Ecto neural progenitor cell (in vitro differentiated cells): ENCODE results near the gene CSPG4.
"Not testable (repeated sequence)": the region's sequence is repeated elsewhere in the genome, so short reads cannot be mapped to it uniquely, and the experiment has no call there.

Experiments used
- DNase-seq: peaks from one replicate; pipeline ENCODE4 v3.0.0-alpha.2; 2018; ENCODE audit warnings: low spot score

The CSPG4 gene

DNA sequence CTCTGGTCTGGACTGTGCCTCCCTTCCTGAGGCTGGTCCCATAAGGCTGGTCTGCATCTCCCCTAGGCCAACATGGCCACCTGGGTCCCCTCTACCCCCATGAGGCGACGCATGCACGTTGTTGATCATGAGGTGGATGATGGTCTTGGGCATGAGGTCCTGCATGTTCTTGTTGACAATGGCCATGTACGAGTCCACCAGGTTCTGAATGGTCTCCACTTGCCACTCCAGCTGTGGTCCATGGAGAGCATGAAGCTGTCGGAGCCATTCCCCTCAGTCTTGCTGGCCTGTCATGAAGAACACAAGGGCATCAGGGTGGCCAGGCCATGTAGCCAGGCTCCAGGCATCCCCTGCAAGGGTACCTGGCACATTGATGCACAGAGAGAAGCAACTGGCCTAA lies 27.1 kb upstream of the CSPG4 start:
- DNase-seq = no peak

DNA sequence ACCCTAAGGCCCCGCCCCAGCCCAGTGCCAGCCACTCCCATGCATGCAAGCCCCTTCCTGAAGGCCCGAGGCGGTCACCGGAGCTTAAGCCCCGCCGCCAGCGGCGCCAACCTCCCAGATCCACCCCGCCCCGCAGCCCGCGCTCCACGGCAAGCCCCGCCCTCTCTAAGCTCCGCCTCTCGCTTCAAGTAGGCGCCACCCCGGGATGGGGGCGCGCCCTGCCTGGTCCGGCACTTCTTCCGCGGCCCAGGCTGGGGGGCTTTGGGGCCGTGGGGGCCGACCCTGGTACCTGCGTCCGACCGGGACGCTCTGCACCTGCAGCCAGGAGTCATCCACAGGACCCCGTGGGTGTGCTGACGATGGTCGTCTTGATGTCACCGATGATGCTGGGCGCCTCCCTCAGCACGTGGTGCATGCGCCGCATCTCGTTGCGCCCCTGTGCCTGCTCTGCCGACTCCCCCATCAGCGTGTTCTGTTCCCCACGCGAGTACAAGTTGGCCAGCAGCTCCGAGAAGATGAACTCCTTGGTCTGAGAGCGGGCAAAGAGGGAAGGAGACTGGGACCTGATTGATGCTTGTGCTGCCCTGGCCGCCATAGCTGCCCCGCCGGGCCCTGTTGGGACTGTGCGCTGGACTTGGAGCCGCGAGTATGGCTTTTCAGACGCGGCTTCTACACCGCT lies 26.1 kb upstream of the CSPG4 start:
- DNase-seq = peak; percentile 98

DNA sequence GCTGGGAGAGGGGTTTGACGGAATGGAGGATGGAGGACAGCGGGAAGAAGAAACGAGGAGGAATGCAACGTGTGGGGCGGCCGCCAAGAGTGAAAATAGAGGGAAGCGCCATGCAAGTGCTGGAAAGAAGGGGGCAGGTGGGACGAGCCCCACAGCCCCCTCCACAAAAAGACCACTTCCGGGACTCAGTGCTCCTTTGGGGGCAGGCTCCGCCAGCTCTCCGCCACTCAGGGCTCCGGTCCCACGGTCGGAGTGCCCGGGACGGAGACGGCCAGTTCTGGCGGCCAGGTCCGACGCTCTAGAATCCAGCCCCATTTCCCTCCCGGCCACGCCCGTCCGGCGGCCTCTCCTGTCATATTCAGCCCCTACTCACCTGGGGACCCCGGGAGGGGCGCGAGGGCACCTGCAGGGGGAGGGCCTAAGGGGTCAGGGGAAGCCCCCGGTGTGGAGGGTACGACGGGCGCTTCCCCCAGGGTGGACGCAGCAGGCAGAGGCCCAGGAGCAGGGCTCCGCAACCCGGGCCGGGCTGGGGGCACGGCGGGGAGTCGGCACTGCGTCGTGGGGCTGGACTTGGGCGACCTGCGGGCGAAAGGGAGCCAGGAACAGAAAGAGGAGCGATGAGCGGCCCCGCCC lies 25.5 kb upstream of the CSPG4 start:
- DNase-seq = no peak

DNA sequence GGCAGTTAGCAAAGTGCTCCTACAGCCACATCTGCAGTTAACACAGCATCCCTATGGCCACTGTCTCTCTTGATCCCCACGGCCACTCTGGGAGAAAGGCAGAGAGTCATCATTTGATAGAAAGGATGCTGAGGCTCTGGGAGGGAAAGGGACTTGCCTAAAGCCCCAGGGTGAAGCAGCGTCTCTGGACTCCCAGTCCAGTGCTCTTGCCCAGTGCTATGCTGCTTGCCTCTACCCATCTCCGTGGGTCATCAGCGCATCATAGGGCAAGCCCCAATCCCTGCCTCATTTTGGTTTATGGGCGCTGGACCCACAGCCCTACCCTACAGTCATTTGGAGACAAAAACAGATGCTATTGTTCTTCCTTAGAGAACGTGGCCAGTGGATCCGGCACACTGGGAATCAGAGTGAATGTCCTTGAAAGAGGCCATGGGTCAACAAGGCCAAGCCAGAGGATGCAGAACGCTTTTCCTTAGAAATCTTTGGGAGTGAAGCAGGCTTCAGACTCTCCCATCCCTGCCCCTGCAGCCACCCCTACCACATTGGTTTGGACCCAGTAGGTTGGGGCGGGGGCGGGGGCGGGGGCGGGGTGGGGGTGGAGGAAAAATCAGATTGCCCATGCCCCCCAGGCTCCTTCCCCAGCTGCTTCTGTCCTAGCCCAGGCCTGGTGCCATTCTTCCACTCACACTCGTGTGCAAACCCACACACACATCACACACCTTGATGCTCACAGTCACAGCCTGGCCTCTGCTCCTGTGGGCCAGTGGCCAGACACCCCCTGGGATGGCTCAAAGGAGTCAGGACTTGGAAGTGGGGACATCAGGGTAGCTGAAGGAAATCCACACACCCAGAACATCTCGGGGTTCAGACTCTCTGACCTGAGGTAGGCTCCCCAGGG lies 24.7 kb upstream of the CSPG4 start:
- not testable (repeated sequence) for DNase-seq

DNA sequence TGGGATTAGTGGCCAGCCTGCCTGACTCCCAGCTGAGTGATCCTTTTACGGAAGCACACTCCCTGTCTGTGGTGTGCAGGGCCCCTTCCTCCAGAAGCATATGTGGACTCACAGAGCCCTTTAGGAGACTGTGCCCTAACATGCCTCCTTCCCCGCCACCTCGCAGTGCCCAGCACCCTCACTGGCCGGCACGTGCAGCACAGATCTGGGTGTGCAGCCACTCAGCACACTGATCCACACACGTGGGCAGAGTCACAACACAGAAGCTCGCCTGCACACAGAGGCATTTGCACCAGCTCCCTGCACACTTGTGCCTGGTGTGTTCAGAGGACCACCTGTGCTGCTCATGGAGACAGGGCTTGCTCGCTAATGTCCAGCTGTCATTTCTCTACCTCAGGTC lies 23.6 kb upstream of the CSPG4 start:
- DNase-seq = no peak

DNA sequence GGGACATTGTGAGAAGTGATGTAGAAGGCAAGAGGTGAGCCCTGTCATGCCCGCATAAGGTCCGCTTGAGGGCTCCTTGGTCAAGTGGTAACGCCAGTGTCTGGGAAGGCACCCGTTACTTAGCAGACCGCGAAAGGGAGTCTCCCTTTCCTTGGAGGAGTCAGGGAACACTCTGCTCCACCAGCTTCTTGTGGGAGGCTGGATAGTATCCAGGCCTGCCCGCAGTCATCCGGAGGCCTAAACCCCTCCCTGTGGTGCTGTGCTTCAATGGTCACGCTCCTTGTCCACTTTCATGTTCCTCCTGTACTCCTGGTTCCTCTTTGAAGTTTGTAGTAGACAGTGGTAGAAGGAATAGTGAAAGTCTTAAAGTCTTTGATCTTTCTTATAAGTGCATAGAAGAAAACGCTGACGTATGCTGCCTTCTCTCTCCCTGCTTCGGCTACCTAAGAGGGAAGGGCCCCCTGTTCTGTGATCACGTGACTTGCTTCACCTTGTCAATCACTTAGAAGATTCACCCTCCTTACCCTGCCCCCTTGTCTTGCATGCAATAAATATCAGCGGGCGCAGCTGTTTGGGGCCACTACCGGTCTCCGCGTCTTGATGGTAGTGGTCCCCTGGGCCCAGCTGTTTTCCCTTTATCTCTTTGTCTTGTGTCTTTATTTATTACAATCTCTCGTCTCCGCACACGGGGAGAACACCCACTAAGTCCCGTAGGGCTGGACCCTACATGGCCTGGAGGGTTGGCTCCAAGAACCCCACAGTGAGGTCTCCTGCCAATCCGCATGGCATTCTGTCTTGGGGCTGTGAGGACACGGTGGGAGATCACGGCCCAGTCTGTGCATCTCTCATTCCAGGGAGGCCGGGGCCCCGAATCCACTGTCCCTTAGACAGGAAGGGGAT lies 22.5 kb upstream of the CSPG4 start:
- not testable (repeated sequence) for DNase-seq

DNA sequence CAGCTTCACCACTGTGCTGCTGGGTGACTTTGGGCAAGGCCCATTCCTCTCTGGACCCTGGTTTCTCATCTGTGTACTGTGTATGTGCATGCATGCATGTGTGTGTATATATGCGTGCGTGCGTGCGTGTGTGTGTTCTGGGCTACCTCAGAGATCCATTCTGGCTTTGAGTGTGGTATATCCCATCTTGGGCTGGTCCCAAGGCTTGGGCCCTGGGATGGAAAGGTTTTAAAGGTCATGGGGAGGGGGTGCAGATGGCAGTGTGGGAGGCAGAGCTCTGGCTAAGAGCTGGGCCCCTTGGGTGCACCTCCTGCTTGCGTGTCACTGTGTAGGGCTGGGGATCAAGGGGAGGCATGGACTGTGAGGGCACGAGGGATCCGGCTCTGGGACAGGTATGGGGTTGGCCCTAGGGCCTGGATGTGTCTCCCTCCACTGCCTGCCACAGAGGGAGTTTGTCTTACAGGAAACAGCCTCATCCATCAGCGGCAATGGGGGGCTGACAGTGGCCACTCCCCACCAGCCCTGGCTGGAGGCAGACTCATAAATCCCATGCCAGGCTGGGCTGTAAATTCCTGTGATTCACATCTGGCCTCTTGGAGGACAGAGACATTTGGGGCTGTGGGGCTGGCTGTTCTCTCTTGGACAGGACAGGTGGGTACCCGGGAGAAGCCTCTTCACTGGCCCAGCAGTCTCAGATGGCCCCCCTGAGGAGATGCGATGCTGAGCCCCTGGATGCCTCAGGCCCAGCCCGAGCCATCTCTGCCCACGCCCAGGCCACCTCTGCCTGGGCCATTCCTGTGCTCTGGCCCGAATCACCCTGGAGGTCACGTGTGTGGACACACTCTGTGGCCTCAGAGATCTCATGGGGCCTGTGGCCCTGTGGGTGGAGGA lies 21.4 kb upstream of the CSPG4 start:
- no peak for DNase-seq

DNA sequence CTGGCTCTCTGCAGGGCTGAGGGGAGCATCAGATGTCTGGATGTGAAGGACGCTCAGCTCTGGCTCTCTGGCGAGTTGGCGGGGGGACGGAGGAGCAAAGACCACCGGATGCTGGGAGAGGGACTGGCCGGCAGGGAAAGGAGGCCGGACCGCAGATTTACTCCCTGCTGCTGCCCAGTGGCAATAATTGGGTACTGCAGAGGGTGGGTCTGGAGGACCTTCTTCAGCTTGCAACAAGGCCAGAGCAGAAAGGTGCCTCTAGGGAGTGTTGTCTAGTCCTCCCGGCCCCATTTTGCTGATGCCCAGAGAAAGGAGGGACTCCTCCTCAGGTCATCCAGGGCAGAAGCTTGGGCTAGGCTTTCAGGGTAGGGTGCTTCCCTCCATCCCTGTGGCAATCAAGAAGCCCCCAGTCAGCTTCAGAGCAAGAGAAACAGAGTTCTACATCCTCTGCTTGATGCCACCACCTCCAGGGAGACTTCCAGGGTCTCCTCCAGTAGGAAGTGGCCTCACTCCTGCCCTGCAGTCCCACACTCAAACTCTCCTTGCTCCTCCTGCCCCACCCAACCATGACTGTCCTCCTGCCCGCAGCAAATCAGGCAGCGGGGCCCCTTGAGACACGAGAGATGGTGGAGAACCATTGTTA lies 20.3 kb upstream of the CSPG4 start:
- peak; percentile 89 for DNase-seq

DNA sequence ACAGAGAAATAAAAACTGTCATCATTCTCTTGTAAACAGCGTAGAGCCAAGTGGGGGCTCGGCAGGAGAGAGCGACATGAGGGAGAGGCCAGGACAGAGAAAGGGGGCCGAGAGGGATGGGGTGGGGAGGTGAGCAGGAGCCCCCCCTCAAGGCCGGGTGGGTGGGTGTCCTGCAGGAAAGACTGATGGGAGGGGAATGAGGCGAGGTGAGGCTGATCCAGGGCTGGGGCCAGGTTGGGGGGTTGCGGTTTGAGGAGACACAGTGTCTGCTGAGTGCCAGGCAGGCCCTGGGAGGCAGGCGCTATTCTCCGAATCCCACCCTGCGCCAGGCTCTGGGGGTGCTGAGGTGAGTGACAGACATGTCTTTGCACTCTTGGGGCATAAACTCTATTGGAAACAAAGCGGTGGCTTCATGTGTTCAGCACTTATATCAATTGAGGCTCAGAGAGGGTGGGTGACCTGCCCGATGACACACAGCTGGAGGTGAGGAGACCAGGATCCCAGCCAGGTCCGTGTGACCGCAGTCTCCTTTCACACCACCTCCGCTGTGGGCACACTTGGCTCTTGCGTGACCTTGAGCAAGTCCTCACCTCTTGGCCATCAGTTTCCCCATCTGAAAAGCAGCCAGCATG lies 19.6 kb upstream of the CSPG4 start:
- no peak for DNase-seq

DNA sequence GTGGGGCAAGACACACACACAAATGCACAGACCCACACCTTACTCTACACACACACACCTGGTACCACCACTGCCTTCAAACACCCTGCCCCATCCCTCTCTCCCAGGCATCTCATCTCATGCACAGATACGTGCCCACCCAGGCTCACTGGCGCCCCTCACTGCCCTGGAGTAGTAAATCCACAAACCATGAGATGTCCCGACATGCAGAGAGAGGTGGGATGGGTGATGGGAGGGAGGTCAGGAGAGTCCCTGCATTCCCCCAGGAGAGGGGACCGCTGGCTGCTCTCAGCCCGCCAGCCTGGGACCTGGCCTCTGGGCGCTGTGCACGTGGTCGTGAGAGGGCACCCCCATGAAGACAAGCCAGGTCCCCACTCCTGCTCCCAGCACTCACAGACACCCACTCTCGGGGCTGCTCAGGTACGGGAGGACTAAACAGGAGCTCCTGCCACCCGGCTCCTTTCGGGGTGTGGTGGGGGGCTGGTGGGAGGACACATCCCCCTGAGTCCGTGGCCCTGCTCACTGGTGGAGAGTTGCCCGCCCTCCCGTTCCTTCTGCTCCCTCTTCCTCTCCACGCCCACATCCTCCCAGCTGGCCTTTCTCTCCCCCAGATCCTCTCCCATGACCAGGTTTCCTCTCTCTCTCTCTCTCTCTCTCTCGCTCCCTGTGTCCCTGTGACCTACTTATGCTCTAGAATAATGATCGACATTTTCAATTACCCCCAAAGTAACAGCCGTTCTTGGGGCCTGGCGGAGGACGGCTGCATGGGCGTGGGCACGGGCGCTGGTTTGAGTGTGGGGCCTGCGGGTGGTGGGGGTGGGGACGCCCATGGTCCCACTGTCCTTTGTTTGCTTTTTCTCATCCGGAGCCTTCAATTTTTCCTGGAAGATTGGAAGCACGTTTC lies 18.9 kb upstream of the CSPG4 start:
- no peak for DNase-seq

DNA sequence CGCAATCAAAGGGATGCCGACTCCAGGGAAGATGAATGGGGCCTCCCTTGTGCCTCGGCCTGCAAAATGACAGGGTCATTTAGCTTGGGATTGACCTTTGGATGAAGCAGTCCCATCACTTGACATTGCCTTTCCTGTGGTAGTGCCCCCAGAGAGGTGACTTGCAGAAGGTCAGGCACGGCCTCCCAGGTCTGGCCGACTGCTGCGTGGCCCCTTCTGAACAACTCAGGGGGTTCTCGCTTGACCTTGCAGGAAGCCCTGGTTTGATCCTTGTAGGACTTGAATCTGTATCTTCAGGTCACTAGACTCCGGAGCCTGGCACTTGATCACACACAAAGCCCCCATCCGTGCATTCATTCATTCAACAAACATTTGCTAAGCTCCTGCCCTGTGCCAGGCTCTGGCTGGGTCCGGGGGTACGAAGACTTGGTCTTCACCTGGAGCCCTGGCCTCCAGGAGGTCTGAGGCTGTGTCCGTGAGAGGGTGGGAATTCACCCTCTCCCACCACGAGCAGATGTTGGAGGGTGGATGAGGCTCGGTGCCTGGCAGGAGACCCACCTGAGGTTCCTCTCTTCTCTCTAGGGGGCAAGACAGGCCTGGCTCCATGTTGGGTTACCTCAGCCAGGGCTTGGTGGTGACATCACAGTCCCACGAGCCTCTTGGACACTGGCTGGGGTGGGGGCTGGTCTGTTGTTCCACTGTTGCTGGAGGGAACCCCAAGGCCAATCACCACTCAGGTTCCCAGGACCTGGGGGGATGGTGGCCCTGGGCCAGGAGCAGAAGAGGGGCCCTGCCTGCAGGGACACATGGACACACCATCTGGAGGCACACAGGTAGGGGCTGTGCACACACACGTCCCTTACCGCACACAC lies 18.0 kb upstream of the CSPG4 start:
- not testable (repeated sequence) for DNase-seq

DNA sequence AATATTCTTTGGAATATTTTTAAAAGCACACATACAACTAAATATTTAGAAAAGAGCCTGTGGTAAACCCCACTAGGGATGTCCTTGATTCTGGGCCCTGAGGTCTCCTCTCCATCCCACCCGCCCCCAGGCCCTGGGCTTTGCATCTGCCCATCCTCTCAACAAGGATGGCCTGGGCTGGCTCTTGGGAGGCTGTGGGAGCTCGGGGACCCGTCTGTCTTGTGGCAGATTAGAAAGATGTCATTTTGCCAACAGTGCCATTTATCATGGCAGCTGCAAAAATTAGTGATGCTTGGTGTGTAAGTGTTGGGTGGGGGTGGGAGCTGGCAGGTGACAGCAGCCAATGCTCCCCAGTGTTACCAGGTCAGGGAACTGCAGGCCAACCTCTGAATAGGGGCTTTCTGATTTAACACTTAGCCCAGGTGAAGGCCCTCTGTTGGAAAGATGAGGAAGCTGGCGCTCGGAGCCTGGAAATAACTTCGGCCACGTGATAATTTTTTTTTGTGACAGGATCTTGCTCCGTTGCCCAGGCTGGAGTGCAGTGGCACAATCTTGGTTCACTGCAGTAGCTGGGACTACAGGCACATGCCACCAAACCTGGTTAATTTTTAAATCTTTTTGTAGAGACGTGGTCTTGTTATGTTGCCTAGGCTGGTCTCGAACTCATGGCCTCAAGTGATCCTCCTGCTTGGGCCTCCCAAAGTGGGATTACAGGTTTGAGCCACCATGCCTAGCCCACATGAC lies 16.9 kb upstream of the CSPG4 start:
- no peak for DNase-seq

DNA sequence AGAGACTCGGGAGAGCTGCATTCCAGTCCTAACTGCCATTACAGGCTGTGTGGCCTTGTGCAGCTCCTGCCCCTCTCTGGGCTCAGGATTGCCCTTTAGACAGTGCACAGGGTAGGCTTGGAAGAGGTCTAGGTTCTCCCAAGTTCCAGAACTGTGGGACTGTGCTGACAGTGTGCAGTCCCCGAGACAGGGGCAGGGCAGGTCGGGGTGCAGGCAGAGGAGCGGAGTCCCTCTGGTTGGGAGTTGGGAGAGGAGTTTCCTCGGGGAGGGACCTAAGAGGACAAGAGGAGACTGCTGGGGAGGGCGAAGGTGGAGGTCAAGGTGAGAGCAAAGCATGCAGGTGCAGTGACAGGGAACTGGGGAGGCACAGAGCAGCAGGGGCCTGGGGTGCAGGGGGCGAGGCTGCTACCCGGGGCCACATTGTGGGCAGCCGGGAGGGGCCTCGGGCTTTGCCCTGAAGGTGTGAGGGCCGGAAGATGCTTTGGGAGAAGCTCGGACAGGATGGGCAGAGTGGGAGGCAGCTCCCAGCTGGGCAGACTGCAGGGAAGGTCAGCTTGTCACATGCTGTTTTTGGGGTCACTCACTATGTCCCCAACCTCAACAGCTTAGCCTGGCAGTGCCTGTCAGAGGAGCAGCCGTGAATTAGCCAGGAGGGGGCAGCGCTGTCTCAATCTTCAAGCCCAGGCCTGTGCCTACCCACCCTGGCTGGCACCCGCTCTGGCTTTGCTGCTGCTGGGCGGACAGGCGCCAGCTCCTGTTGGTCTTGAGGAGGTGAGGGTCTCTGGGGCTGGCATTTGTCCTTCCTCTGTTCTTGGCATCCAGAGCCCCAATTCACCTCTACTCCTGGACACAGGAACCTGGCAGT lies 15.4 kb upstream of the CSPG4 start:
- DNase-seq = no peak

DNA sequence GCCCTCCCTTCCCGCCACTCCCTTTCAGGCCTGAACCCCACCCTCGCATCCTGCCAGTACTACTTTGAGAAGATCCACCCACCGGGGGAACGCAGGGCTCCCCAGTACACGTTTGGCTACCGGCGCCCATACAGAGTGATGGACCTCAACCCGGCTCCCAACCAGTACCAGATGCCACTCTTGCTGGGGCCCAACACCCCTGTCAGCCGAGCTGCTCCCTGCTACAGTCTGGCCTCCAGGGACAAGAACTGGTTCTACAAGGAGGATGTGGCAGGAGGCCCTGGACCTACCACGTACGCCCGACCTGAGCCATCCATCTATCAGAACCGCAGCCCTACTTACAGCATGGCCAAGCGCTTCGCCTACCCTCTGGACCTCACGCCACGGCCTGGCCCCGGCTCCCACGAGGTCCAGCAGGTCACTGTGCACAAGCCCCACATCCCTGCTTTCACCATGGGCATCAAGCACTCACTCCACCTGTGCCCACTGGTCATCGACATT lies 14.4 kb upstream of the CSPG4 start:
- no peak for DNase-seq

DNA sequence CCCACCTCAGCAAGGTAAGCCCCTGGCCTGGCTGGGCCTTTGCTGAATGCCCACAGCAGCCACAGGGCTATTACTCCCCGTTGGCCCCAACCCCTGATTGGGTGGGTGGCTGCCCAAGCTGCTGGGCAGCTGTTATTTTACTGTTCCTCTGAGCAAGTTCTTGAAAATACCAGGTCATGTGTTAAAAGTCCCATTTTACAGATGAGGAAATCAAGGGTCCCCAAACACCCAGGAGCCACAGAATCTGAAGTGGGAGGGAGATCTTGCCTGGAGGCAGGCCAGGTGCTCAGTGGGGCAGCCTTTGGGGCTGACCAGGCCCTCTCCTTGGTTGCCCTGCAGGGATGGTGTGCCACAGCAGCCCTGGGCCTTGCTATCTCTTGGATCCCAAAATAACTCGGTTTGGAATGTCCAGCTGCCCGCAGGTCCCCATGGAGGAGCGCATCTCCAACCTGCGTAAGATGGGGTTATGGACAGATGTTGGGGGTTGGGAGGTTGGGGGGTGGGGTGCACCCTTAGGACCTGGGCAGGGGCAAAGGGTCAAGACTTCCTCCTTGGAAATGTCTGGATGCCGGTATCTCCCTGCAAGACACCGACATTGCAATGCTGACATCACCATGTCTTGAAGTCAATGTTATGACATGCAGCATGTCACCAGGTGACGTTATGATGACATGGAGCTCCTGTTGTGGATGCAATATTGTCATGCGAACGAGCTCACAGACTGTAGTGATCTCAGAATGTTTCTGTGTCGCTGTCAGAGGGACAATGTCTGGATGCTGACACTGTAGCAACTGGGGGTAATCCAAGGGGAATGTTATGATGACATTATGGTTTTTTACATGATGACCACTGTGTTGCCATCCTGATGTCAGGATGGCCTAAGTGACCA lies 13.3 kb upstream of the CSPG4 start:
- DNase-seq = no peak
